MM.1S (cell line): ENCODE results near the gene CYTH3.

ENCODE experiments used
- DNase-seq: peaks from one replicate; pipeline ENCODE4 v3.0.0-alpha.2; 2015
- H2AFZ ChIP-seq: fragments of 300-600 bp; sonication (generic); 2 replicates; pipeline ENCODE4 v1.6.0; 2016; ENCODE audit warnings: antibody characterized with exemption, low read length
- H3F3A ChIP-seq: fragments of 300-600 bp; sonication (generic); 2 replicates; pipeline ENCODE4 v1.6.1; 2016; ENCODE audit warnings: mild to moderate bottlenecking, antibody characterized with exemption, low read length, moderate library complexity, mixed read lengths; ENCODE audit not compliant: insufficient read depth
- H3K27ac ChIP-seq: fragments of 300-600 bp; sonication (generic); 2 replicates; pipeline ENCODE4 v1.5.1; 2016; ENCODE audit warnings: mild to moderate bottlenecking, low read length
- H3K27me3 ChIP-seq: fragments of 300-600 bp; sonication (generic); replicated peaks from 2 replicates; pipeline ENCODE4 v1.6.0; 2016; ENCODE audit warnings: low read length; ENCODE audit not compliant: insufficient read depth
- H3K36me3 ChIP-seq: fragments of 300-600 bp; sonication (generic); replicated peaks from 2 replicates; pipeline ENCODE4 v1.6.1; 2016; ENCODE audit warnings: mild to moderate bottlenecking, low read length, mixed read lengths; ENCODE audit not compliant: insufficient read depth
- H3K4me1 ChIP-seq: fragments of 300-600 bp; sonication (generic); 2 replicates; pipeline ENCODE4 v1.6.1; 2016; ENCODE audit warnings: low read length, mixed read lengths
- H3K4me2 ChIP-seq: fragments of 300-600 bp; sonication (generic); 2 replicates; pipeline ENCODE4 v1.6.0; 2016; ENCODE audit warnings: low read depth, low read length
- H3K4me3 ChIP-seq: fragments of 300-600 bp; sonication (generic); 2 replicates; pipeline ENCODE4 v1.5.1; 2016; ENCODE audit warnings: low read length, mixed read lengths
- H3K79me2 ChIP-seq: fragments of 300-600 bp; sonication (generic); 2 replicates; pipeline ENCODE4 v1.6.1; 2016; ENCODE audit warnings: mixed run types, low read length, mixed read lengths
- H3K9ac ChIP-seq: fragments of 300-600 bp; sonication (generic); 2 replicates; pipeline ENCODE4 v1.6.1; 2016; ENCODE audit warnings: low read length, mixed read lengths
- H3K9me2 ChIP-seq: fragments of 300-600 bp; sonication (generic); replicated peaks from 2 replicates; pipeline ENCODE4 v1.6.1; 2016; ENCODE audit warnings: mild to moderate bottlenecking, low read length, mixed read lengths; ENCODE audit not compliant: insufficient read depth
- H3K9me3 ChIP-seq: fragments of 300-600 bp; sonication (generic); replicated peaks from 2 replicates; pipeline ENCODE4 v1.6.1; 2016; ENCODE audit warnings: mild to moderate bottlenecking, low read length, mixed read lengths; ENCODE audit not compliant: insufficient read depth
- H4K20me1 ChIP-seq: fragments of 300-600 bp; sonication (generic); 2 replicates; pipeline ENCODE4 v1.6.1; 2016; ENCODE audit warnings: mild to moderate bottlenecking, low read length, moderate library complexity, mixed read lengths; ENCODE audit not compliant: insufficient read depth
- EZH2 ChIP-seq: fragments of 300-600 bp; sonication (generic); optimal IDR thresholded peaks from 2 replicates; pipeline ENCODE3; 2017; ENCODE audit warnings: low read depth, mild to moderate bottlenecking, antibody characterized with exemption, low read length, mixed read lengths
- EZH2phosphoT487 ChIP-seq: fragments of 300-600 bp; sonication (generic); IDR thresholded peaks from 2 replicates; pipeline ENCODE4 v1.6.1; 2018; ENCODE audit warnings: antibody characterized with exemption, low read length
- TF ChIP-seq, protein P1 (sequence below): fragments of 300-600 bp; sonication (generic); IDR thresholded peaks from 2 replicates; pipeline ENCODE4 v1.5.1; 2016; ENCODE audit warnings: antibody characterized with exemption, low read length, mixed read lengths

Gene CYTH3

GRCh38 chr7:6238309-6238925 lies 34.0 kb downstream of the CYTH3 start:
- H3K4me1 ChIP-seq: no peaks in the 10 kb centered on the region
- H2AFZ ChIP-seq: no peak overlapping the region
- no peaks in the 10 kb centered on the region for H3F3A ChIP-seq
- no peak overlapping the region for H3K9ac ChIP-seq
- H4K20me1 ChIP-seq: no peaks in the 10 kb centered on the region
- no peak overlapping the region for H3K4me2 ChIP-seq
- no peak for TF ChIP-seq EZH2phosphoT487
- TF ChIP-seq, protein P1, sequence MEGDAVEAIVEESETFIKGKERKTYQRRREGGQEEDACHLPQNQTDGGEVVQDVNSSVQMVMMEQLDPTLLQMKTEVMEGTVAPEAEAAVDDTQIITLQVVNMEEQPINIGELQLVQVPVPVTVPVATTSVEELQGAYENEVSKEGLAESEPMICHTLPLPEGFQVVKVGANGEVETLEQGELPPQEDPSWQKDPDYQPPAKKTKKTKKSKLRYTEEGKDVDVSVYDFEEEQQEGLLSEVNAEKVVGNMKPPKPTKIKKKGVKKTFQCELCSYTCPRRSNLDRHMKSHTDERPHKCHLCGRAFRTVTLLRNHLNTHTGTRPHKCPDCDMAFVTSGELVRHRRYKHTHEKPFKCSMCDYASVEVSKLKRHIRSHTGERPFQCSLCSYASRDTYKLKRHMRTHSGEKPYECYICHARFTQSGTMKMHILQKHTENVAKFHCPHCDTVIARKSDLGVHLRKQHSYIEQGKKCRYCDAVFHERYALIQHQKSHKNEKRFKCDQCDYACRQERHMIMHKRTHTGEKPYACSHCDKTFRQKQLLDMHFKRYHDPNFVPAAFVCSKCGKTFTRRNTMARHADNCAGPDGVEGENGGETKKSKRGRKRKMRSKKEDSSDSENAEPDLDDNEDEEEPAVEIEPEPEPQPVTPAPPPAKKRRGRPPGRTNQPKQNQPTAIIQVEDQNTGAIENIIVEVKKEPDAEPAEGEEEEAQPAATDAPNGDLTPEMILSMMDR: no peak
- no peak for TF ChIP-seq EZH2
- H3K27ac ChIP-seq: no peak overlapping the region
- H3K27me3 ChIP-seq: no peaks in the 10 kb centered on the region
- no peaks in the 10 kb centered on the region for H3K9me3 ChIP-seq
- H3K36me3 ChIP-seq: no peaks in the 10 kb centered on the region
- DNase-seq: no peak
- H3K9me2 ChIP-seq: no peaks in the 10 kb centered on the region
- peaks cover 51% of the 10 kb centered on the region for H3K79me2 ChIP-seq
- no peak overlapping the region for H3K4me3 ChIP-seq

DNA sequence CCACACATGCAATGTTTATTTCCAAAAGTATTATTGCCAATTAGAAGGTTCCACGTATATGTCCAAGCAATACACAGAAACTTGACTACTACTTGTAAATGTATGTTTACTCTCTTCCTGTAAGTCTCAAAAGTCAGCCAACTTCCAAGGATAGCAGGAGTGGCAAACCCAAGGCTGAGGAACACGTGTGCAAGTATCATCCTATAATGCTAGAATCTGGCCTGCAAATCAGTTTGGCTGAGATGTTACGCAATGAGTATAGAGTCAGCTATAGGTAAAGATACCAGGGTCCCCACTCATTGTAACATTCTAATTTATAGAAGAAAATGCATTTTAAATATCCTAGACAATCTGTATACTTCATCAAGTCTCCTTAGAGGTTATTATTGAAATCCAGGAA lies 34.7 kb downstream of the CYTH3 start:
- H3K4me2 ChIP-seq: no peak overlapping the region
- H3K36me3 ChIP-seq: no peaks in the 10 kb centered on the region
- H2AFZ ChIP-seq: no peak overlapping the region
- no peak overlapping the region for H3K9ac ChIP-seq
- no peaks in the 10 kb centered on the region for H3K9me2 ChIP-seq
- no peak for TF ChIP-seq EZH2
- TF ChIP-seq, protein P1: no peak
- TF ChIP-seq EZH2phosphoT487: no peak
- H3K79me2 ChIP-seq: peaks cover 55% of the 10 kb centered on the region
- no peaks in the 10 kb centered on the region for H4K20me1 ChIP-seq
- no peaks in the 10 kb centered on the region for H3K27me3 ChIP-seq
- no peak overlapping the region for H3K27ac ChIP-seq
- DNase-seq: no peak
- no peak overlapping the region for H3K4me3 ChIP-seq
- H3K4me1 ChIP-seq: no peaks in the 10 kb centered on the region
- H3K9me3 ChIP-seq: no peaks in the 10 kb centered on the region
- no peaks in the 10 kb centered on the region for H3F3A ChIP-seq

- Histone ChIP-seq H3F3A (no peaks in the 10 kb centered on the region), H3K4me3 (no peak overlapping the region), H3K9me3 (no peaks in the 10 kb centered on the region), H3K27ac (no peak overlapping the region), H3K27me3 (no peaks in the 10 kb centered on the region), H3K4me2 (no peak overlapping the region), H3K9ac (no peak overlapping the region), H3K36me3 (no peaks in the 10 kb centered on the region), H4K20me1 (no peaks in the 10 kb centered on the region), H3K9me2 (no peaks in the 10 kb centered on the region), H3K79me2 (peaks cover 63% of the 10 kb centered on the region), H2AFZ (no peak overlapping the region), H3K4me1 (no peaks in the 10 kb centered on the region)
- no peak for TF ChIP-seq EZH2phosphoT487
- no peak for TF ChIP-seq EZH2
- TF ChIP-seq, protein P1: no peak
- no peak for DNase-seq
Measured at GRCh38 chr7:6237011-6237410, 35.4 kb downstream of the CYTH3 start.
